Esophagus muscularis mucosa (tissue), 4 donors: Measurements from ENCODE around the gene INSM1.

Experiments
- CTCF ChIP-seq, 3 experiments: fragments of 200-600 bp in 2 of 3; fragments of 450-650 bp in 1 of 3; sonication (generic) in 2 of 3; IDR thresholded peaks; one replicate each; pipeline ENCODE4 v1.5.1; 2017 to 2019; ENCODE audit warnings: antibody characterized with exemption in 3 of 3, mild to moderate bottlenecking in 2 of 3, moderate library complexity in 1 of 3
- EP300 ChIP-seq: sonication (generic); formaldehyde crosslinking; IDR thresholded peaks from one replicate; pipeline ENCODE4 v1.6.1; 2017; ENCODE audit warnings: antibody characterized with exemption
- POLR2A ChIP-seq: fragments of 450-650 bp; IDR thresholded peaks from one replicate; pipeline ENCODE4 v1.6.1; 2017; ENCODE audit warnings: antibody characterized with exemption, moderate library complexity, mild to moderate bottlenecking, low read depth
- POLR2AphosphoS5 ChIP-seq, 2 donors: sonication (generic); formaldehyde crosslinking; IDR thresholded peaks; one replicate each; pipeline ENCODE4 v1.6.1; 2017; ENCODE audit warnings: antibody characterized with exemption in 2 of 2

DNA sequence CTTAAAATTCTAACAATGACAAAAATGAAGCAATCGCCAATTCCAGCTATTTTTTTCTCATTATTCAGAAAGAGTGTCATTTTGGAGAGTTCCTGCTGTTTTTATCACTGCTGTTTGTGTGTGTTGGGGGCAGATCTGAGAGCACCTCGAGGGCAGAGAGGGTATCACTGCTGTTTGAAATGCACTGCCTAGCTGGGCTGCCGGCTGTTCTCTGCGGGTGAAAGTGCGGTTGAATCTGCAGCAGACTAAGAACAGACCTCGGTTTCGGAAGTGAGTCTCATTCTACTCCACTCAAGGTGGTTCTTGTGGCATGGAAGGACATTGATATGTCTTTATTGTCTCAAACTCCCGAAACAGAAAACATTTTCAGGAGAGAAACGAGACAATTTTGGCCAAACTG lies 18.3 kb downstream of the INSM1 start:
- TF ChIP-seq POLR2A (no peak), CTCF (IDR thresholded peaks at IDR 0.05) (no peak), POLR2AphosphoS5 (IDR thresholded peaks at IDR 0.05) (no peak), EP300 (no peak)
